ENCODE data around the gene HNF4A. TPM values are rescaled to one million over a fixed set of nuclear protein-coding genes. Genes with fewer than 3 reads are reported as not detected.
A peak's percentile ranks its signal among the peaks of the same experiment; 100 is the strongest.

HNF4A gene
- not detected in 2 replicates for total RNA-seq

DNA sequence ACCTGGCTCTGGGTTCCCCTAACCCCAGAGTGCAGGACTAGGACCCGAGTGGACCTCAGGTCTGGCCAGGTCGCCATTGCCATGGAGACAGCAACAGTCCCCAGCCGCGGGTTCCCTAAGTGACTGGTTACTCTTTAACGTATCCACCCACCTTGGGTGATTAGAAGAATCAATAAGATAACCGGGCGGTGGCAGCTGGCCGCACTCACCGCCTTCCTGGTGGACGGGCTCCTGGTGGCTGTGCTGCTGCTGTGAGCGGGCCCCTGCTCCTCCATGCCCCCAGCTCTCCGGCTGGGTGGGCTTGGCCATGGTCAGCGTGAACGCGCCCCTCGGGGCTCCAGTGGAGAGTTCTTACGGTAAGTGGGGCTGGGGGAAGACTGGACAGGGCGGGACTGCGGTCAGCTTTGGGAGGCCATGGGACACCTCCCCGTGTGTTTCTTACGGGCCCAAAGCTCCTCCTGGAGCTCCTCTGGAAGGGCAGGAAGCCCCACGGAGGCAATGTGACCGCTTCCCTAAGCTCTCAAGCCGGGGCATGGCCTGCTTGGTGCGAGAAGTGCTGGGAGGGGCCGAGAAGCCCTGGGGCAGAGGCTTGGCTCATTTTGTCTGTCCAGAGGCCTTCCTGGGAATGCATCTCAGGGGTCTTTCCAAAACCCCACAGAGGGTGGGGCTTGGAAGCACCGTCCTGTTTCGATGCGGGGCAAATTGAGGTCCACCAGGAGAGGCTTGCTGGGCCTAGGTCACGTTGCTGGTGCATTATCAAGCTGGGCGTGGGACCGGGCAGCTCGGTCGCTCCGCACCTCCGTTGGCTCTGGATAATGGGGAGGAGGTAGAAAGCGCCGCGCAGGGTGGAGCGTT, at the start of gene HNF4A:
Gene HNF4A (plus strand): TSS at position 202 of the 855 bp plus-strand sequence. CDS start 106 bp downstream, at position 308.
- ChIA-PET CTCF (no interaction called here), POLR2A (no interaction called here)
- Mint-ChIP-seq H3K4me3 (no peak within 1 kb of the TSS), H3K27me3 (peaks cover 18% of the 10 kb centered on the region), H3K4me1 (no peaks in the 10 kb centered on the region), H3K27ac (no peak within 1 kb of the TSS), H3K9me3 (no peaks in the 10 kb centered on the region), H3K36me3 (ENCODE audit: low read depth) (no peaks in the 10 kb centered on the region)
- intact Hi-C loops (cut with micrococcal nuclease): no loop called here
- ATAC-seq (ENCODE audit: low read depth) (no peak), DNase-seq (no peak)
- TF ChIP-seq, protein P1, sequence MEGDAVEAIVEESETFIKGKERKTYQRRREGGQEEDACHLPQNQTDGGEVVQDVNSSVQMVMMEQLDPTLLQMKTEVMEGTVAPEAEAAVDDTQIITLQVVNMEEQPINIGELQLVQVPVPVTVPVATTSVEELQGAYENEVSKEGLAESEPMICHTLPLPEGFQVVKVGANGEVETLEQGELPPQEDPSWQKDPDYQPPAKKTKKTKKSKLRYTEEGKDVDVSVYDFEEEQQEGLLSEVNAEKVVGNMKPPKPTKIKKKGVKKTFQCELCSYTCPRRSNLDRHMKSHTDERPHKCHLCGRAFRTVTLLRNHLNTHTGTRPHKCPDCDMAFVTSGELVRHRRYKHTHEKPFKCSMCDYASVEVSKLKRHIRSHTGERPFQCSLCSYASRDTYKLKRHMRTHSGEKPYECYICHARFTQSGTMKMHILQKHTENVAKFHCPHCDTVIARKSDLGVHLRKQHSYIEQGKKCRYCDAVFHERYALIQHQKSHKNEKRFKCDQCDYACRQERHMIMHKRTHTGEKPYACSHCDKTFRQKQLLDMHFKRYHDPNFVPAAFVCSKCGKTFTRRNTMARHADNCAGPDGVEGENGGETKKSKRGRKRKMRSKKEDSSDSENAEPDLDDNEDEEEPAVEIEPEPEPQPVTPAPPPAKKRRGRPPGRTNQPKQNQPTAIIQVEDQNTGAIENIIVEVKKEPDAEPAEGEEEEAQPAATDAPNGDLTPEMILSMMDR (IDR thresholded peaks at IDR 0.05): no peak

DNA sequence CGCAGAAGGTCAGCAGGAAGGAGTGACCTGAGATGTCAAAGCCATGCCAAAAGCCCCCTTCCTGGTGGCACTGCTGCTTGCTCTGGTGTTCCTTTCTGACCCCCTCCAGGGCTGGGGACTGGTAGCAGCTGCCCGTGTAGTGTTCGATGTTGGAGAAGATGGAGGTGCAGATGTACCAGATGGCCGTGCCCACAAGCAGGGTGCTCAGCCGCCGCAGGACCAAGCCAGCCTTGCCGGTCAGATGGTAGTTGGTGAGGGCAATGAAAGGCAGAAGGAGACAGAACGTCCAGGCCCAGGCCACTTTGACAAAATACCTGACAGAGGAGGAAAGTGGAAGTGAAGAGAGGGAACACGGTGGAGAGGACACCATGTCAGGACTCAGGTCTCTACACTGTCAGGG, 48.6 kb upstream of the HNF4A start:
- no peak for ATAC-seq (ENCODE audit: low read depth)

DNA sequence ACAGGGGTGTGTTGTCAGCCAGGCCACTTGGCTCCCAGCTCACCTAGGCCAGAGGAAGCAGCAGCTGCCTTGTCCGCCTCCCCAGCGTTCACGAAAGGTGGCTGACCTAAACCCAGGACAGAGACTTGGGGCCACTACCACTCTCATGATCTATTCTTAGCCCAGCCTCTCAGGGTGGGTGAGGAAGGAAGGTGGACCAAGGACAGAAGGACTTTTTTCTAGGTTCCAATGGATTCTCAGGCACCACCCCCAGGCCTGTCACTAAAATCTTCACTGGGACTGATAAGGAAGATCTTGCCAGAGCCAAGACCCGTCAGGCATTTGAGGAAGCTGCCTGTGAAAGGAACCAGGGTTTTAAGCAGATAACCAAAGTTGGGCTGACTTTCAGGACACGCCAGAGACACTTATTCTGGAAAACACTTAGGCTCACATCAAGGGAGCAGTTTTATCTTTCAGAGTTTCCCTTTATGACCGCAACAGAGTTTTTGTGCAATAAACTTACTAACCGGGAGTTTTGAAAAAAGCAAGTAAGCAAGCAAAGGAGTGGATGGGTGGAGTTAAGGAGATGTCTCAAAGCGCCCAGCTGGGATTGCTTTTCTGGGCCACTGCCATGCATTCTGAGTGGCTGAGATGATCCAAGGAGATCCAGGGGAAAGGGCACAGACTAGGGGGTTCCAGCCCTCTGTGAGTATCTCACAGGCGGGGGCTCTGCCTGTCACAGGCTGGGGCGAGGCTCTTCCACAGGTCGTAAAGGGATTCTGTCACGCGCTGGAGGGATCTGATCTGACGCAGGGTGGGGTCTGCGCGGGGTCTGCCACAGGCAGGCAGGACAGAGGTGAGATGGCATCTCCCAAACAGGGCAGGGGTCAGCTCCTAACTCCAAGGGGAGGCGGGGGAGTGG, 45.5 kb upstream of the HNF4A start:
- DNase-seq: no peak

More for the DNA sequence above, 48.6 kb upstream of the HNF4A start:
- CTCF ChIA-PET: interaction anchor here (1.1 kb wide), 1 partner anchor 90 kb away, joined by 4 read pairs; no protein-coding TSS in a partner anchor
- no peak overlapping the region for H3K27ac Mint-ChIP-seq
- no peak overlapping the region for H3K4me3 Mint-ChIP-seq
- no peaks in the 10 kb centered on the region for H3K9me3 Mint-ChIP-seq
- TF ChIP-seq, protein P1 (IDR thresholded peaks at IDR 0.05): no peak
- intact Hi-C loops (cut with micrococcal nuclease): no loop called here
- POLR2A ChIA-PET: no interaction called here
- peaks cover 10% of the 10 kb centered on the region for H3K36me3 Mint-ChIP-seq (ENCODE audit: low read depth)
- DNase-seq: no peak
- H3K27me3 Mint-ChIP-seq: peaks cover 3% of the 10 kb centered on the region
- peaks cover 19% of the 10 kb centered on the region for H3K4me1 Mint-ChIP-seq

DNA sequence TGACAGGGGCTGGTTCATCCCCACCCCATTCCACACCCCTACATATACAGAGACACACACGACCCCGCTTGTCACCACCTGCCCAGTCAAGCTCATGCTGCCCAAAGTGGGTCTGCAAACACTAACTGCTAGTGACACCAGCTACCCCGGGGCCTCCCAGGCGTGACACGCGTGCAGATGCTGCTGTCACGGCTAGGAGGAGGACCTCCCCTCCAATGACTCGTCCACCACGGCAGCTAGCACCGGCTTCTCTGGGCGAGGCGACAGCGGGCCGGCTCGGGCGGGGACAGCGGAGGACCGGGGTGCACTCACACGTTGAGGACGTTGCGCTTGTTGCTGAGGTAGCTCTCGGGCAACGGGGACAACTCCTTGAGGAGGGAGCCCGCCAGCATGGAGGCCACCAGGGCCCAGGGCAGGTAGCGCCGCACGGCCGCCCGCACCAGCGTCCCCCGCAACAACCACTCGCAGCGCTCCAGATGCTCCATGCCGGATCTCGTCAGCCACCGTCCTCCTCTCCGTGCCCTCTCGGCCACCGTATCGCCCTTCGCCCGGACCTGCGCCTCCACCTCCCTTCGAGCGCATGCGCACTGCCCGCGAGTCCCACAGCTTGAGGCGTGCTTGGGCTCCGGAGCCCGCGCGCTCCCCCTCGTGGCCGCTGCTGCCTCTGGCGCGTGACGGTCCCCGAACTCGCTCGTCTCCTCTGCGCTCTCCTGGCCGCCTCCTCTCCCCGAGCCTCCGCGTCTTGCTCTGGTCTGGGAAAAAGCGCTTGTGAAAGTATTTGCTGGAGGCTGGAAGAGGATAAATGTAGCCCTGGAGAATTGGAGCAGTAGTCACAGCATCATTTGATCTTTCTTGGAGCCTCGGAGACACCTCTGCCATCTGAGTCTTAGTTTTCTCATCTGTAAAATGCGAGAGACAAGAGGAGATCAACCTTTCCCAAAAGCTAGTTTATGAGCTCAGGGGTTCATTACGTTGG, 44.5 kb upstream of the HNF4A start, which contains the start of gene FITM2:
Gene FITM2 (minus strand): TSS at position 539 of the 976 bp plus-strand sequence. CDS start 54 bp downstream, at position 485.
- Mint-ChIP-seq H3K9me3 (no peaks in the 10 kb centered on the region), H3K4me3 (peak within 1 kb of the TSS; percentile 91), H3K27ac (peak within 1 kb of the TSS; percentile 85), H3K4me1 (peaks cover 19% of the 10 kb centered on the region), H3K36me3 (ENCODE audit: low read depth) (peaks cover 10% of the 10 kb centered on the region), H3K27me3 (peaks cover 3% of the 10 kb centered on the region)
- ChIA-PET CTCF (interaction anchor here (0.7 to 6.2 kb wide), 11 partner anchors 8 to 560 kb away, joined by 3 to 137 read pairs (median 5); partner anchors contain the start of gene OSER1), POLR2A (interaction anchor here (0.6 to 2.2 kb wide), 11 partner anchors 55 to 1005 kb away, joined by 3 to 8 read pairs (median 4); partner anchors contain the start of genes OSER1 and TTPAL)
- DNase-seq (peak; percentile 99), ATAC-seq (ENCODE audit: low read depth) (peak; percentile 97)
- intact Hi-C loops (cut with micrococcal nuclease): loop anchor here (1.0 to 5.0 kb wide), 6 partner anchors 94 to 854 kb away; partner anchors contain the start of genes SERINC3 and SRSF6
- TF ChIP-seq, protein P1 (IDR thresholded peaks at IDR 0.05): no peak

More for the DNA sequence above, 45.5 kb upstream of the HNF4A start:
- ChIA-PET CTCF (interaction anchor here (0.9 to 6.2 kb wide), 7 partner anchors 9 to 559 kb away, joined by 3 to 137 read pairs (median 5); partner anchors contain the start of gene OSER1), POLR2A (interaction anchor here (0.6 to 2.2 kb wide), 5 partner anchors 91 to 1006 kb away, joined by 3 to 8 read pairs (median 5); partner anchors contain the start of gene OSER1)
- Mint-ChIP-seq H3K27ac (no peak overlapping the region), H3K9me3 (no peaks in the 10 kb centered on the region), H3K27me3 (peaks cover 3% of the 10 kb centered on the region), H3K4me1 (peaks cover 19% of the 10 kb centered on the region), H3K36me3 (ENCODE audit: low read depth) (peaks cover 10% of the 10 kb centered on the region), H3K4me3 (peak overlapping the region; percentile 91)
- intact Hi-C loops (cut with micrococcal nuclease): loop anchor here (1.0 to 5.0 kb wide), 2 partner anchors 212 to 853 kb away; partner anchors contain the start of genes SERINC3 and SRSF6
- no peak for ATAC-seq (ENCODE audit: low read depth)
- TF ChIP-seq, protein P1 (IDR thresholded peaks at IDR 0.05): no peak
